Natural killer cell (primary cell): ENCODE measurements around the gene CHST8. TPM values are rescaled to one million over a fixed set of nuclear protein-coding genes. Genes with fewer than 3 reads are reported as not detected.

Experiments used
- ATAC-seq, 3 donors: fragments of 150-1000 bp in 2 of 3; fragments of 200-7000 bp in 1 of 3; cut with Tn5 transposase; 1 replicate in 1 of 3; 2 replicates in 2 of 3; pipeline ENCODE4 v1.10.0; 2021; ENCODE audit warnings: mild to moderate bottlenecking in 2 of 3, moderate library complexity in 2 of 3
- DNase-seq, 2 donors: peaks; one replicate each; pipeline versions ENCODE4 v3.0.0 to v3.0.0-alpha.2; 2013 to 2021; ENCODE audit warnings: mixed read lengths in 1 of 2
- H3K27ac ChIP-seq: one replicate; pipeline ENCODE4 v1.5.1; 2013; ENCODE audit warnings: mild to moderate bottlenecking, low read length
- H3K27me3 ChIP-seq: one replicate; pipeline ENCODE4 v1.6.1; 2013; ENCODE audit warnings: low read length; ENCODE audit not compliant: control insufficient read depth, insufficient read depth
- H3K36me3 ChIP-seq: one replicate; pipeline ENCODE4 v1.6.1; 2013; ENCODE audit warnings: low read length; ENCODE audit not compliant: control insufficient read depth, insufficient read depth
- H3K4me1 ChIP-seq: one replicate; pipeline ENCODE4 v1.6.1; 2013; ENCODE audit warnings: low read length; ENCODE audit not compliant: control insufficient read depth, insufficient read depth
- H3K4me3 ChIP-seq: one replicate; pipeline ENCODE4 v1.5.1; 2013; ENCODE audit warnings: low read length
- H3K9me3 ChIP-seq: one replicate; pipeline ENCODE4 v1.6.1; 2013; ENCODE audit warnings: low read length; ENCODE audit not compliant: control insufficient read depth, insufficient read depth
- H3K27ac Mint-ChIP-seq, 2 donors: one replicate each; pipeline ENCODE4 v1.8.0; 2022; ENCODE audit warnings: mild to moderate bottlenecking in 2 of 2, mixed read lengths in 2 of 2, moderate library complexity in 1 of 2
- H3K27me3 Mint-ChIP-seq, 2 donors: one replicate each; pipeline ENCODE4 v1.8.0; 2022; ENCODE audit warnings: low read depth in 2 of 2, mixed read lengths in 2 of 2
- H3K36me3 Mint-ChIP-seq: one replicate; pipeline ENCODE4 v1.8.0; 2022; ENCODE audit warnings: mixed read lengths
- H3K4me1 Mint-ChIP-seq, 2 donors: one replicate each; pipeline ENCODE4 v1.8.0; 2022; ENCODE audit warnings: mixed read lengths in 2 of 2
- H3K4me3 Mint-ChIP-seq: one replicate; pipeline ENCODE4 v1.8.0; 2022; ENCODE audit warnings: mild to moderate bottlenecking, moderate library complexity, mixed read lengths
- H3K9me3 Mint-ChIP-seq, 2 donors: one replicate each; pipeline ENCODE4 v1.8.0; 2022; ENCODE audit warnings: mixed read lengths in 2 of 2
- CTCF ChIP-seq: fragments of 200-600 bp; IDR thresholded peaks from one replicate; pipeline ENCODE4 v1.8.0; 2022; ENCODE audit warnings: antibody characterized with exemption
- WGBS: methylation state at CpG from one replicate; pipeline ENCODE4 v1.1.7; 2013; ENCODE audit warnings: missing lambda C conversion rate; ENCODE audit not compliant: insufficient coverage; 5-methylcytosine and 5-hydroxymethylcytosine counted together
- intact Hi-C: fragments of 100-400 bp; cut with micrococcal nuclease; formaldehyde crosslinking; loops from one replicate; pipeline ENCODE4 v1.14.2; 2022
- total RNA-seq, 4 donors: library from RNA; stranded (reverse); fragments of 120-200 nt in 1 of 4; gene quantifications; one replicate each; pipeline versions ENCODE4 v1.2.3 to v1.2.4, GENCODE V29; 2013 to 2022

CHST8 gene
- total RNA-seq, 3 donors from 2014 or later (not counting 1 experiment from before 2014, with no cell fraction given) = not detected

DNA sequence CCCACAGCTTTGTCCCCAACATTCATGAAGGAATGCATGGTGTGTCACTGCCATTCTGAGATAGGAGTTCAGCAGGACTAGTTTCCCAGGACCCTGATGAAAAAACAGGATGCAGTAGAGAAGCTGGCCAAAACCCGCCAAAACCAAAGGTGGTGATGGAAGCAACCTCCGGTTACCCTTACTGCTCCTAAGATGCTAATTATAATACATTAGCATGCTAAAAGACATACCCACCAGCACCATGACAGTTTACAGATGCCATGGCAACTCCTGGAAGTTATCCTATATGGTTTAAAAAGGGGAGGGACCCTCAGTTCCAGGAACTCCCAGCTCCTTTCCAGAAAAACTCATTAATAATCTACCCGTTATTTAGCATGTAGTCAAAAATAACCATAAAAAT lies 115.0 kb downstream of the CHST8 start:
- intact Hi-C loops = no loop called here
- Mint-ChIP-seq H3K27me3 (peaks cover 0 to 8% of the 10 kb centered on the region in 2 donors), H3K36me3 (no peaks in the 10 kb centered on the region), H3K27ac (no peak overlapping the region), H3K9me3 (no peaks in the 10 kb centered on the region), H3K4me3 (no peak overlapping the region), H3K4me1 (no peaks in the 10 kb centered on the region)
- ATAC-seq = no peak
- Histone ChIP-seq H3K36me3 (no peaks in the 10 kb centered on the region), H3K9me3 (no peaks in the 10 kb centered on the region), H3K4me1 (no peaks in the 10 kb centered on the region), H3K27me3 (no peaks in the 10 kb centered on the region), H3K4me3 (no peak overlapping the region), H3K27ac (no peak overlapping the region)
- no peak for TF ChIP-seq CTCF
- 53% methylated on average over 3 of the region's 3 CpGs for WGBS
- DNase-seq = no peak

GRCh38 chr19:33737681-33738371 lies 116.1 kb downstream of the CHST8 start:
- DNase-seq (no peak), ATAC-seq (no peak)
- Mint-ChIP-seq H3K36me3 (no peaks in the 10 kb centered on the region), H3K27me3 (peaks cover 0 to 8% of the 10 kb centered on the region in 2 donors), H3K4me1 (no peaks in the 10 kb centered on the region), H3K4me3 (no peak overlapping the region), H3K9me3 (no peaks in the 10 kb centered on the region), H3K27ac (no peak overlapping the region)
- H3K36me3 ChIP-seq = no peaks in the 10 kb centered on the region
- TF ChIP-seq CTCF = no peak
- H3K27ac ChIP-seq = no peak overlapping the region
- intact Hi-C loops = no loop called here
- H3K27me3 ChIP-seq = no peaks in the 10 kb centered on the region
- no peaks in the 10 kb centered on the region for H3K4me1 ChIP-seq
- no peaks in the 10 kb centered on the region for H3K9me3 ChIP-seq
- 52% methylated on average over 4 of the region's 4 CpGs for WGBS
- H3K4me3 ChIP-seq = no peak overlapping the region

- Histone ChIP-seq H3K4me3 (no peak overlapping the region), H3K27ac (no peak overlapping the region), H3K9me3 (no peaks in the 10 kb centered on the region), H3K4me1 (no peaks in the 10 kb centered on the region), H3K27me3 (no peaks in the 10 kb centered on the region), H3K36me3 (no peaks in the 10 kb centered on the region)
- DNase-seq = peak in 1 of 2 donors; percentile 49
- H3K27ac Mint-ChIP-seq = no peak overlapping the region
- no peaks in the 10 kb centered on the region for H3K9me3 Mint-ChIP-seq
- no peak overlapping the region for H3K4me3 Mint-ChIP-seq
- H3K4me1 Mint-ChIP-seq = no peaks in the 10 kb centered on the region
- intact Hi-C loops = no loop called here
- no peak for ATAC-seq
- no peak for TF ChIP-seq CTCF
- WGBS = 32% methylated on average over 9 of the region's 9 CpGs
- peaks cover 0 to 8% of the 10 kb centered on the region in 2 donors for H3K27me3 Mint-ChIP-seq
- H3K36me3 Mint-ChIP-seq = no peaks in the 10 kb centered on the region
These were observed 119.2 kb downstream of the CHST8 start for GRCh38 chr19:33740811-33741396.
